ENCODE measurements around the gene STRN3. TPM values are rescaled to one million over a fixed set of nuclear protein-coding genes. Genes with fewer than 3 reads are reported as not detected.
"Not testable (repeated sequence)": the region's sequence is repeated elsewhere in the genome, so short reads cannot be mapped to it uniquely, and the experiment has no call there.

STRN3 gene
- total and polyA plus RNA-seq, 2 of the 8 experiments (the other 6 are each of a cell fraction or from before 2014, with no cell fraction given): 8.7 to 38.1 TPM

DNA sequence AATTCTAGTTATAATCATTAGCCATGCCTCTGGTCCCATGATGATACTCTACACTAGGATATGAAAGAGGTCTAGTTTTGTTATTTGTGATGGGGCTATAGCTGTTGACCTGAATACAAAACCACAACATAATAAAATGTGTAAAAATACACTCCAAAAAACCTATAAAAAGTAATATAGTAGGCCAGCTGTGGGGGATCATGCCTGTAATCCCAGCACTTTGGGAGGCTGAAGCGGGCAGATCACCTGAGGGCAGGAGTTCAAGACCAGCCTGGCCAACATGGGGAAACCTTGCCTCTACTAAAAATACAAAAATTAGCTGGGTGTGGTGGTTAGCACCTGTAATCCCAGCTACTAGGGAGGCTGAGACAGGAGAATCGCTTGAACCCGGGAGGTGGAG is 129.1 kb downstream of the STRN3 start:
- H4K91ac ChIP-seq (replicated peaks; ENCODE audit: insufficient read length, low read length); H3K9me3 ChIP-seq (ENCODE audit: insufficient read depth in 2 of 2, low read depth in 1 of 2, low read length in 1 of 2); H3K4me3 ChIP-seq (ENCODE audit: extremely low read depth in 1 of 4, insufficient read depth in 2 of 4, low read depth in 3 of 4, low read length in 4 of 4); H2BK120ac ChIP-seq (replicated peaks; ENCODE audit: low read depth, low read length); H2BK12ac ChIP-seq (ENCODE audit: low read depth, low read length); H3K56ac ChIP-seq (replicated peaks; ENCODE audit: insufficient read length, low read depth, low read length); H3K4me1 ChIP-seq (replicated peaks in 1 of 4; ENCODE audit: control insufficient read depth in 3 of 4, insufficient read depth in 4 of 4, low read length in 3 of 4); H3K18ac ChIP-seq (ENCODE audit: extremely low read depth, low read length); H4K20me1 ChIP-seq (replicated peaks in 1 of 2; ENCODE audit: control insufficient read depth in 1 of 2, insufficient read depth in 2 of 2, low read length in 2 of 2); H2BK15ac ChIP-seq (ENCODE audit: low read length); H3K27ac ChIP-seq (ENCODE audit: low read depth, low read length); H3K27me3 ChIP-seq (replicated peaks in 1 of 4; ENCODE audit: control insufficient read depth in 3 of 4, extremely low read depth in 1 of 4, insufficient read depth in 3 of 4, low read length in 3 of 4); H3K4ac ChIP-seq (replicated peaks; ENCODE audit: insufficient read length, low read depth, low read length); H3K23me2 ChIP-seq (ENCODE audit: low read depth, low read length); DNase-seq (ENCODE audit: low read depth in 1 of 2, low spot score in 2 of 2); H2BK20ac ChIP-seq (ENCODE audit: low read length); H3K79me1 ChIP-seq (ENCODE audit: low read depth, low read length); H3K4me2 ChIP-seq (ENCODE audit: insufficient read depth in 1 of 2, low read depth in 2 of 2, low read length in 2 of 2); H4K5ac ChIP-seq (ENCODE audit: insufficient read length, low read depth, low read length); H2AFZ ChIP-seq (ENCODE audit: low read length); H4K8ac ChIP-seq (ENCODE audit: extremely low read depth, insufficient read depth, low read length); H2BK5ac ChIP-seq (ENCODE audit: low read depth, low read length); H2AK5ac ChIP-seq (ENCODE audit: low read depth, low read length); H3K9ac ChIP-seq (replicated peaks in 1 of 4; ENCODE audit: extremely low read depth in 1 of 4, low read depth in 3 of 4, low read length in 3 of 4); H3K23ac ChIP-seq (ENCODE audit: insufficient read length); H3K14ac ChIP-seq (ENCODE audit: insufficient read length); POLR2A ChIA-PET (ENCODE audit: partially characterized antibody); FAIRE-seq; H3K79me2 ChIP-seq (ENCODE audit: control insufficient read depth in 1 of 2, insufficient read depth in 2 of 2, low read length in 2 of 2); CTCF ChIA-PET (ENCODE audit: partially characterized antibody): not testable (repeated sequence)
- peaks cover 2 to 18% (median 7%) of the 10 kb centered on the region in 4 experiments; a peak in 4 of 8 replicates for H3K36me3 ChIP-seq (ENCODE audit: control insufficient read depth in 2 of 4, insufficient read depth in 4 of 4, low read length in 3 of 4)
- WGBS, 2 experiments (ENCODE audit: extremely low coverage in 1 of 2, insufficient coverage in 1 of 2, insufficient read length in 1 of 2, insufficient replicate concordance in 2 of 2, low coverage in 1 of 2, low lambda C conversion rate in 2 of 2, missing lambda C conversion rate in 1 of 2): 76% methylated on average over 3 of the region's 3 CpGs; no CpG with 5 or more reads in 1 of the 2 experiments

Measured in H1 (cell line).